Ishikawa (cell line): ENCODE measurements around the gene MAP3K13.

Experiments
- CEBPB ChIP-seq: IDR thresholded peaks from 2 replicates; pipeline ENCODE4 v1.6.1; 2012
- CREB1 ChIP-seq: IDR thresholded peaks from 2 replicates; pipeline ENCODE4 v1.6.1; 2012; ENCODE audit warnings: low read depth
- EGR1 ChIP-seq: IDR thresholded peaks from 2 replicates; pipeline ENCODE4 v1.6.1; 2012
- EP300 ChIP-seq: IDR thresholded peaks from 2 replicates; pipeline ENCODE4 v1.6.1; 2012; ENCODE audit warnings: borderline replicate concordance
- FOXM1 ChIP-seq: IDR thresholded peaks from 2 replicates; pipeline ENCODE4 v1.6.1; 2012; ENCODE audit warnings: low read depth, borderline replicate concordance
- MAX ChIP-seq: IDR thresholded peaks from 2 replicates; pipeline ENCODE4 v1.6.1; 2012
- NFIC ChIP-seq: IDR thresholded peaks from 2 replicates; pipeline ENCODE4 v1.6.1; 2012
- RAD21 ChIP-seq: IDR thresholded peaks from 2 replicates; pipeline ENCODE4 v1.6.1; 2012; ENCODE audit warnings: low read depth
- REST ChIP-seq: IDR thresholded peaks from 2 replicates; pipeline ENCODE4 v1.6.1; 2012; ENCODE audit warnings: low read depth, mild to moderate bottlenecking
- TAF1 ChIP-seq: IDR thresholded peaks from 2 replicates; pipeline ENCODE4 v1.6.1; 2012; ENCODE audit warnings: low read depth, mild to moderate bottlenecking
- TCF12 ChIP-seq: IDR thresholded peaks from 2 replicates; pipeline ENCODE4 v1.6.1; 2012; ENCODE audit warnings: low read depth
- TEAD4 ChIP-seq: IDR thresholded peaks from 2 replicates; pipeline ENCODE4 v1.6.1; 2012
- USF1 ChIP-seq: IDR thresholded peaks from 2 replicates; pipeline ENCODE4 v1.6.1; 2012
- YY1 ChIP-seq: IDR thresholded peaks from 2 replicates; pipeline ENCODE4 v1.6.1; 2012; ENCODE audit warnings: low read depth
- ZBTB7A ChIP-seq: IDR thresholded peaks from 2 replicates; pipeline ENCODE4 v1.6.1; 2012; ENCODE audit warnings: low read depth

MAP3K13 gene

GRCh38 chr3:185382154-185382553 lies 19.2 kb downstream of the MAP3K13 start:
- no peak for TF ChIP-seq EGR1
- TF ChIP-seq TAF1: no peak
- TF ChIP-seq NFIC: no peak
- TF ChIP-seq YY1: no peak
- no peak for TF ChIP-seq CEBPB
- TF ChIP-seq MAX: no peak
- no peak for TF ChIP-seq RAD21
- TF ChIP-seq FOXM1: no peak

GRCh38 chr3:185387646-185388045 lies 24.7 kb downstream of the MAP3K13 start:
- TF ChIP-seq RAD21 (no peak), CEBPB (no peak)

GRCh38 chr3:185393055-185393454 lies 30.1 kb downstream of the MAP3K13 start:
- no peak for TF ChIP-seq TCF12
- no peak for TF ChIP-seq REST
- TF ChIP-seq EP300: no peak
- no peak for TF ChIP-seq TEAD4
- no peak for TF ChIP-seq CEBPB
- no peak for TF ChIP-seq YY1
- TF ChIP-seq USF1: no peak
- TF ChIP-seq FOXM1: no peak
- no peak for TF ChIP-seq MAX
- no peak for TF ChIP-seq TAF1
- TF ChIP-seq ZBTB7A: no peak

GRCh38 chr3:185397676-185398075 lies 34.7 kb downstream of the MAP3K13 start:
- no peak for TF ChIP-seq MAX
- TF ChIP-seq EP300: no peak
- no peak for TF ChIP-seq TAF1
- no peak for TF ChIP-seq FOXM1
- TF ChIP-seq RAD21: no peak

- no peak for TF ChIP-seq CEBPB
- no peak for TF ChIP-seq FOXM1
- no peak for TF ChIP-seq TEAD4
- no peak for TF ChIP-seq TAF1
- TF ChIP-seq YY1: no peak
- no peak for TF ChIP-seq TCF12
- TF ChIP-seq MAX: no peak
- no peak for TF ChIP-seq REST
Observed at GRCh38 chr3:185399737-185400667, 37.1 kb downstream of the MAP3K13 start.

GRCh38 chr3:185400866-185401265 lies 37.9 kb downstream of the MAP3K13 start:
- TF ChIP-seq MAX (no peak), EP300 (no peak), NFIC (no peak), RAD21 (no peak), CREB1 (no peak), TEAD4 (no peak), REST (no peak), CEBPB (no peak), ZBTB7A (no peak), USF1 (no peak), YY1 (no peak), EGR1 (no peak), TAF1 (no peak), FOXM1 (no peak), TCF12 (no peak)
